Rectal smooth muscle tissue (tissue), 1 donor: Measurements from ENCODE around the gene RNF227.
"Not testable (repeated sequence)": the region's sequence is repeated elsewhere in the genome, so short reads cannot be mapped to it uniquely, and the experiment has no call there.

ENCODE experiments used
- H3K27ac ChIP-seq: one replicate; pipeline ENCODE4 v1.7.0; 2013; ENCODE audit warnings: low read depth, low read length, inconsistent platforms
- H3K27me3 ChIP-seq: one replicate; pipeline ENCODE4 v1.7.0; 2013; ENCODE audit warnings: low read length; ENCODE audit not compliant: control insufficient read depth, insufficient read depth
- H3K36me3 ChIP-seq: one replicate; pipeline ENCODE4 v1.7.0; 2013; ENCODE audit warnings: low read length; ENCODE audit not compliant: control insufficient read depth, insufficient read depth
- H3K4me1 ChIP-seq: one replicate; pipeline ENCODE4 v1.7.0; 2013; ENCODE audit warnings: low read length; ENCODE audit not compliant: control insufficient read depth, insufficient read depth
- H3K4me3 ChIP-seq: one replicate; pipeline ENCODE4 v1.7.0; 2013; ENCODE audit warnings: low read length
- H3K9ac ChIP-seq: one replicate; pipeline ENCODE4 v1.7.0; 2013; ENCODE audit warnings: low read length

RNF227 gene

DNA sequence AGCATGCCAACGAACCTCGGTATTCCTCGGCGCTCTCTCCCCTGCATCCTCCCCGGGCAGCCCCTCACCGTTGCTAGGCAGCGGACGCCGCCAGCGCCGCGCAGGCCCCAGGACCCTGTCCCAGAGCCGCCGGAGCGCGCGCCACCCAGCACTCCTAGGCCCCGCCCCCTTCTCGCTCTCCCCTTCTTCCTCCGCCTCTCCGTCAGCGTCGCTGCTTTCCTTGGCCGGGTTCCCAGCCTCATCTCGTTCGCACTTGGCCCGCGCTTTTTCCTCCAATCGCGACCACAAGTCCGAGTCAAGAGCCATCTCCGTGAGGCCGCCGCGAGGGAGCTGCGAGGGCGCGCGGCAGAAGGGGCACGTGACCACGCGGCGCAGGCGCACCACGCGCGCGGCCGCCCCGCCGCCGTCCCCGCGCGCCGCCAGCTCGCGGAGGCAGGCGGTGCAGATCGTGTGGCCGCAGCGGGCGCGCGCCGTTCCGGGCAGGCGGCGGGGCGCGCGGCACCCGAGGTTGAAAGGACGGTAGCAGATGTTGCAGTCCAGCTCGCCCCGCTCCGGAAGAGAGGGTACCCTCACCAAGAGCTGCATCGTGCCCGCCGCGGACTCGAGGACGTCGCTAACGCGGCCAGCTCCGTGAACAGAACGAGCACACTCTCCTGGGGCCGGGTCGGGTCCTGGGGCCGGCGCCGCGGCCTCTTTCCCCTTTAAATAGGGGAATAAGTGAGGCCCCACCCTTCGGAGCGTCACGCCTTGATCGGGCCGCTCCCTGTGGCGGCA is at the start of gene RNF227:
Gene RNF227, minus strand, starts transcription at position 679 of the 774 bp plus-strand sequence. Its CDS starts 94 bp downstream, at position 585.
- peaks cover 17% of the 10 kb centered on the region for H3K4me1 ChIP-seq
- H3K27me3 ChIP-seq: no peaks in the 10 kb centered on the region
- H3K4me3 ChIP-seq: peak within 1 kb of the TSS; percentile 89
- H3K27ac ChIP-seq: peak within 1 kb of the TSS; percentile 97
- H3K9ac ChIP-seq: peak within 1 kb of the TSS; percentile 77
- peaks cover 8% of the 10 kb centered on the region for H3K36me3 ChIP-seq

- Histone ChIP-seq H3K4me3 (no peak overlapping the region), H3K27ac (no peak overlapping the region), H3K36me3 (no peaks in the 10 kb centered on the region), H3K27me3 (peaks cover 2% of the 10 kb centered on the region), H3K4me1 (no peaks in the 10 kb centered on the region), H3K9ac (no peak overlapping the region)
Measured at GRCh38 chr17:7961421-7961820, 45.3 kb upstream of the RNF227 start.

DNA sequence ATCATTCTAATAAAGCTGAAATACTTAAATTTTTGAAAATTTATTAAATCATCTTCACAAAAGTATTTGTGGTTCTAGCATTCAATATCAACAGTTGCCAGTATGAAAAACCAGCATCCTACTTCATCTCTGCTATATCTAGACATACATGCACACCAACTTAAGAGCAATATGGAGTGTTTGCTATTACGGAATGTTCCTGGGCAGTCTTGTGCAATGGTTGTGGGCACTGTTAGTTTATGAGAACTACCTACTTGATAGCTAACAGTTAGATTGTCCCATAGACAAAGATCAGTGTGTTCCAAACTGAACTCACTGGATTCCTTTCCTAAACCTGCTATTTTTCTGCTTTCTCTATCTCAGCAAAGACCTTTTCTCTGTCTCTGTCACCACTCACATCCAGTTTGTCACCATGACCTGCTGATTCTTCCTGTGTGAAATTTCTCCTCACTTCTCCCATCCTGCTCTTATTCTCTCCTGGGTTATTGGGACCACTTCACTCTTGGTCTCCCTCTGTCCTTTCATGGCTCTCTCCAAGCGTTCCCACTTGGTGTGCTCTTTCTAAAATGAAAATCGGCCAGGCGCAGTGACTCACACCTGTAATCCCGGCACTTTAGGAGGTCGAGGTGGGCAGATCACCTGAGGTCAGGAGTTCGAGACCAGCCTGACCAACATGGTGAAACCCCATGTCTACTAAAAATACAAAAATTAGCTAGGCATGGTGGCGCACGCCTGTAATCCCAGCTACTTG is 43.6 kb upstream of the RNF227 start:
- Histone ChIP-seq H3K27ac (no peak overlapping the region), H3K36me3 (no peaks in the 10 kb centered on the region), H3K9ac (no peak overlapping the region), H3K4me3 (no peak overlapping the region), H3K4me1 (peaks cover 10% of the 10 kb centered on the region), H3K27me3 (peaks cover 2% of the 10 kb centered on the region)

DNA sequence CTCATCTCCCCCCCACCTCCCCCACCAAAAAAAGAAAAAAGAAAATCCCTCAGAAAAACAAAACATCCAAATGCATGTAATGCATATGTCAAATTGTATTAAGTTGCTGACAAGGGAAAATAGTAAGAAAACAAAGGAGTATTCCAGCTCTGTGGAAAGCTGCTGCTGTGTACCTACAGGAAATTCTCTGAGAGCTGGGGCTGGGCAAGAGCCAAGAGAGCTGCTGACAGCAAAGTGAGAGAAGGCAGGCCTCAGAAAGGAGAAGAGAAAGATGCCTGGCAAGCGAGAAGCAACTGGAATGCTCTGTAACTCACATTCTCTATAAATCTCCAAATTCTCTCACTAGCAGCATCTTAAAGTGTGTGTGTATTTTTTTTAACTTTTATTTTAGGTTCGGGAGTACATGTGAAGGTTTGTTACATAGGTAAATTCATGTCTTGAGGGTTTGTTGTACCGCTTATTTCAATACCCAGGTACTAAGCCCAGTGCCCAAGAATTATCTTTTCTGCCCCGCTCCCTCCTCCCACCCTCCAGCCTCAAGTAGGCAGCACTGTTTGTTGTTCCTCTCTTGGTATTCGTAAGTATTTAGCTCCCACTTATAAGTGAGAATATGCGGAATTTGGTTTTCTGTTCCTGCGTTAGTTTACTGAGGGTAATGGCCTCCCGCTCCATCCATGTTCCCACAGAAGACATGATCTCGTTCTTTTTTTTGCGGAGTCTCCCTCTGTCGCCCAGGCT is 40.3 kb upstream of the RNF227 start:
- Histone ChIP-seq H3K9ac (no peak overlapping the region), H3K36me3 (no peaks in the 10 kb centered on the region), H3K4me1 (peaks cover 13% of the 10 kb centered on the region), H3K4me3 (no peak overlapping the region), H3K27me3 (peaks cover 2% of the 10 kb centered on the region), H3K27ac (peak overlapping the region; percentile 71)

DNA sequence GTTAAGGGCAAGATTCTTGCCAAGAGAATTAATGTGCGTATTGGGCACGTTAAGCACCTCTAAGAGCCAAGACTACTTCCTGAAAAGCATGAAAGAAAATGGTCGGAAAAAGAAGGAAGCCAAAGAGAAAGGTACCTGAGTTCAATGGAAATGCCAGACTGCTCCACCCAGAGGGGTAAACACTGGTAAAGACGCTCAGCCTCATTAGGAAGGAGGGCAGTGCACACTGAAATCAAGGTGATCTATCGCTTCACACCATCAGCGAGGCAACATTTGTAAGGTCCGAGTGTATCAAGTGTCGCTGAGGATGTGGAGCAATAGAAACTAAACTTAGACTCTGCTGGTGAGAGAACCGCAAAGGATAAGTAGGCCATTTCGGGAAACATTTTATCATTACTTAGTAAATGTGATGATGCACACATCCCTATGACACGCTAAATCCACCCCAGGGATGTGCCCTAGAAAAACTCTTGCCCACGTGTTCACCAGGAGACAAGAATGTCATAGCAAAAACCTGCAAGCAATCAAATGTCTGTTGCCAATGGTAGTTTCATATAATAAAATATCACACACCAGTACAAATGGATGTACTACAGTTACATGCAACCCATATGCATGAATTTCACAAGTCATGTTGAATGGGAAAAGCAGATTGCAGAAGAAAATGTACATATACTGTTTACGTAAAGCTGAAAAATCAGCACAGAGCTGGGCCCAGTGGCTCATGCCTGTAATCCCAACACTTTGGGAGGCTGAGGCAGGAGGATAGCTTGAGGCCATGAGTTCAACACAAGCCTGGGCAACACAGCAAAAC is 39.5 kb upstream of the RNF227 start:
- Histone ChIP-seq H3K9ac (no peak overlapping the region), H3K4me3 (no peak overlapping the region), H3K27ac (peak overlapping the region; percentile 76), H3K27me3 (no peaks in the 10 kb centered on the region), H3K36me3 (no peaks in the 10 kb centered on the region), H3K4me1 (peaks cover 13% of the 10 kb centered on the region)

DNA sequence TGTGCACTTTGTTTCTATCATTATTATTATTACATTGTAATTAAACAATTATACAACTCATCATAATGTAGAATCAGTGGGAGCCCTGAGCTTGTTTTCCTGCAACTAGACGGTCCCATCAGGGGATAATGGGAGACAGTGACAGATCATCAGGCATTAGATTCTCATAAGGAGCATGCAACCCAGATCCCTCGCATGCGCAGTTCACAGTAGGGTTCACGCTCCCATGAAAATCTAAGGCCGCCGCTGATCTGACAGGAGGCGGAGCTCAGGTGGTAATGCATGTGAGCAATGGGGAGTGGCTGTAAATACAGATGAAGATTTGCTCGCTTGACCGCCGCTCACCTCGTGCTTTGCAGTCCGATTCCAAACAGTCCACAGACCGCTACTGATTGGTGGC is 37.2 kb upstream of the RNF227 start:
- H3K27me3 ChIP-seq, H3K4me3 ChIP-seq, H3K27ac ChIP-seq, H3K9ac ChIP-seq, H3K36me3 ChIP-seq: not testable (repeated sequence)
- peaks cover 13% of the 10 kb centered on the region for H3K4me1 ChIP-seq

DNA sequence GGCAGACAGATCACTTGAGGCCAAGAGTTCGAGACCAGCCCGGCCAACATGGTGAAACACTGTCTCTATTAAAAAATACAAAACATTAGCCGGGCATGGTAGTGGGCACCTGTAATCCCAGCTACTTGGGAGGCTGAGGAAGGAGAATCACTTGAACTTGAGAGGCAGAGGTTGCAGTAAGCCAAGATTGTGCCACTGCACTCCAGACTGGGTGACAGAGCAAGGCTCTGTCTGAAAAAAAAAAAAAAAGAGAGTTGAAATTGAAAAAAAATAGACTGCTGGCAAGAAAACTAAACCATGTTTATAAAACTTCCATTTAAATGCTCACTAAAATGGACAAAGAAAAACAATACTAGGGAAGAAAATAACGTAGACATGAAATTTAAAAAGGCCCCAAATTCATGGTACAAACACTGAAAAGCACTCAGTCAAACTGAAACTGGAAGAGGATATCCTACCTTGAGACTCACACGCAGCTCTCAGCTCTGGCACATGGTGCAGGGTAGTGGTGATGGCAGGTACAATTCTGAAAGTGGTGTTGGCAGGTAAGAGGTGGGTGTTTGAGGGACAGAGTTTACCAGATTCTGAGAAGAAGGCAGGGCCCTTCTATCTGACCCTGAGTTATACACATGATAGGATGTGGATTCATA is 35.2 kb upstream of the RNF227 start:
- H3K4me3 ChIP-seq: no peak overlapping the region
- H3K4me1 ChIP-seq: peaks cover 13% of the 10 kb centered on the region
- H3K27ac ChIP-seq: peak overlapping the region; percentile 72
- H3K36me3 ChIP-seq: peaks cover 19% of the 10 kb centered on the region
- no peaks in the 10 kb centered on the region for H3K27me3 ChIP-seq
- no peak overlapping the region for H3K9ac ChIP-seq

DNA sequence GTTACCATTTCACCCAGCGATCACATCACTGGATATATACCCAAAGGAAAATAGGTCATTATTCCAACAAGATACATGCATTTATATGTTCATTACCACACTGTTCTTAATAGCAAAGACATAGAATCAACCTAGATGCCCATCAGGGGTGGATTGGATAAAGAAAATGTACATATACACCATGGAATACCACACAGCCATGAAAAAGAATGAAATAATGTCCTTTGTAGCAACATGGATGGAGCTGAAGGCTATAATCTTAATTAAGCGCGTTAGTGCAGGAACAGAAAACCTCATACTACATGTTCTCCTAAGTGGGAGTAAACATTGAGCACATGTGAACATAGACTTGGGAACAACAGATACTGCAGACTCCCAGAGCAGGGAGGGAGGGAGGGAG is 34.5 kb upstream of the RNF227 start:
- H3K27me3 ChIP-seq: no peaks in the 10 kb centered on the region
- H3K4me1 ChIP-seq: peaks cover 9% of the 10 kb centered on the region
- peaks cover 25% of the 10 kb centered on the region for H3K36me3 ChIP-seq
- no peak overlapping the region for H3K4me3 ChIP-seq
- no peak overlapping the region for H3K27ac ChIP-seq
- H3K9ac ChIP-seq: no peak overlapping the region

DNA sequence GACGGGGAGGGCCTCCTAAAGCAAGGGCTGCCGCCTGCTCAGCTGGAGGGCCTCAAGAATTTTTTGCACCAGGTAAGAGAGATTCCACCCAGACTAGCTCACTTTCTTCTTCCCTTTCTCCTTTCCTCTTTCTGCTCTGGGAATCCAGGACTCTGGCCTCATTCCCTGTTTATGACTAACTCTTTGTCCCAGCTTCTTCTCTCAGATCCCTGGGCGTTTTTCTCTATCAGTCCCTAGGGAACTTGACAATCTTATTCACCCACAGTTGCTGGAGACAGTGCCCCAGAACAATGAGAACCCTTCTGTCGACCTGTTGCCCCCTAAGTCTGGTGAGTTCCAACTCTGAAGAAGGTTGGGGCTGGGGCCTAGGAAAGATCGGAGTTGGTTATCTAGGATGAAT is 31.6 kb upstream of the RNF227 start:
- H3K36me3 ChIP-seq: peaks cover 42% of the 10 kb centered on the region
- no peak overlapping the region for H3K27ac ChIP-seq
- no peaks in the 10 kb centered on the region for H3K27me3 ChIP-seq
- H3K9ac ChIP-seq: no peak overlapping the region
- H3K4me3 ChIP-seq: no peak overlapping the region
- H3K4me1 ChIP-seq: peaks cover 3% of the 10 kb centered on the region

DNA sequence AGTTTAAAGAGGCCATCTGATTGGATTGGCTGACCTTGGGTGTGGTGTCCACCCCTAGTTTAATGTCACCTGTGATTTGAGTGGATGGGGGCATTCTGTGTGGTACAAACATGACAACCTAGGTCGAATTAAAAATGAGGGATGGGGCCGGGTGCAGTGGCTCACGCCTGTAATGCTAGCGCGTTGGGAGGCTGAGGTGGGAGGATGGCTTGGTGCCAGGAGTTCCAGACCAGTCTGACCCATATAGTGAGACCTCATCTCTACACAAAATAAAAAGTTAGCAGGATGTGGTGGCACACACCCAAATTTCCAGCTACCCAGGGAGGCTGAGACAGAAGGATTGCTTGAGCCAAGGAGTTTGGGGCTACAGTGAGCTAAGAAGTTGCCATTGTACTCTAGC is 30.4 kb upstream of the RNF227 start:
- H3K36me3 ChIP-seq: peaks cover 42% of the 10 kb centered on the region
- no peaks in the 10 kb centered on the region for H3K27me3 ChIP-seq
- no peaks in the 10 kb centered on the region for H3K4me1 ChIP-seq
- H3K9ac ChIP-seq: no peak overlapping the region
- H3K27ac ChIP-seq: no peak overlapping the region
- H3K4me3 ChIP-seq: no peak overlapping the region

- H3K9ac ChIP-seq: no peak overlapping the region
- H3K27me3 ChIP-seq: no peaks in the 10 kb centered on the region
- no peak overlapping the region for H3K27ac ChIP-seq
- H3K4me3 ChIP-seq: no peak overlapping the region
- peaks cover 42% of the 10 kb centered on the region for H3K36me3 ChIP-seq
- H3K4me1 ChIP-seq: no peaks in the 10 kb centered on the region
Measured at GRCh38 chr17:7945651-7946050, 29.6 kb upstream of the RNF227 start.
